RWPE1 (cell line): ENCODE measurements around the gene TRIM66.

Source experiments
- CTCF ChIA-PET: fragments of 350-600 bp; sonication (Branson Sonifier 250); formaldehyde crosslinking; extraction: SDS; loops from one replicate; lab custom pipeline; 2021; lab: Yijun Ruan, JAX
- POLR2A ChIA-PET: fragments of 400-600 bp; formaldehyde crosslinking; extraction: SDS; loops from one replicate; lab custom pipeline; 2020; ENCODE audit warnings: antibody characterized with exemption; ENCODE audit not compliant: low non-redundant PET; lab: Yijun Ruan, JAX
- DNase-seq: peaks from one replicate; pipeline ENCODE4 v3.0.0; 2012; ENCODE audit warnings: low spot score
- H3K27ac ChIP-seq: fragments of 450-650 bp; 2 replicates; pipeline ENCODE4 v1.5.1; 2017
- TF ChIP-seq, protein P1 (sequence below): fragments of 450-650 bp; conservative IDR thresholded peaks from 2 replicates; pipeline ENCODE4 v1.5.1; 2017; ENCODE audit warnings: low read depth, mild to moderate bottlenecking

The TRIM66 gene

DNA sequence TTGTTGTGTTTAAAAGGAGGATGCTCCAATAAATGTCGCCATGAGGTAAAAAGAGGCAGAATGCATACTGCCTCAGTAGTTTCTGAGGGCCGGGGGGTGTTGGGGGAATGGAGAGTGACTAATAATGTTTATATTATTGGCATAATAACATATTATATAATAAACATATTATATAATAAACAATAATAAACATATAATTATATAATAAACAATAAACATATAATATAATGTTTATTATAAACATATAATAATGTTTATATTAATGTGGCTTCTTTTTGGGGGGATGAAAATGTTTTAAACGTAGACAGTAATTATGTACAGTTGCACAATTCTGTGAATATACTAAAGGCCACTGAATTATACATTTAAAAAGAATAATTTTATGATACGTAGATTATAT, 35.6 kb downstream of the TRIM66 start:
- POLR2A ChIA-PET = no interaction called here
- no peak for DNase-seq
- CTCF ChIA-PET = no interaction called here
- no peak overlapping the region for H3K27ac ChIP-seq
- TF ChIP-seq, protein P1, sequence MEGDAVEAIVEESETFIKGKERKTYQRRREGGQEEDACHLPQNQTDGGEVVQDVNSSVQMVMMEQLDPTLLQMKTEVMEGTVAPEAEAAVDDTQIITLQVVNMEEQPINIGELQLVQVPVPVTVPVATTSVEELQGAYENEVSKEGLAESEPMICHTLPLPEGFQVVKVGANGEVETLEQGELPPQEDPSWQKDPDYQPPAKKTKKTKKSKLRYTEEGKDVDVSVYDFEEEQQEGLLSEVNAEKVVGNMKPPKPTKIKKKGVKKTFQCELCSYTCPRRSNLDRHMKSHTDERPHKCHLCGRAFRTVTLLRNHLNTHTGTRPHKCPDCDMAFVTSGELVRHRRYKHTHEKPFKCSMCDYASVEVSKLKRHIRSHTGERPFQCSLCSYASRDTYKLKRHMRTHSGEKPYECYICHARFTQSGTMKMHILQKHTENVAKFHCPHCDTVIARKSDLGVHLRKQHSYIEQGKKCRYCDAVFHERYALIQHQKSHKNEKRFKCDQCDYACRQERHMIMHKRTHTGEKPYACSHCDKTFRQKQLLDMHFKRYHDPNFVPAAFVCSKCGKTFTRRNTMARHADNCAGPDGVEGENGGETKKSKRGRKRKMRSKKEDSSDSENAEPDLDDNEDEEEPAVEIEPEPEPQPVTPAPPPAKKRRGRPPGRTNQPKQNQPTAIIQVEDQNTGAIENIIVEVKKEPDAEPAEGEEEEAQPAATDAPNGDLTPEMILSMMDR = no peak

DNA sequence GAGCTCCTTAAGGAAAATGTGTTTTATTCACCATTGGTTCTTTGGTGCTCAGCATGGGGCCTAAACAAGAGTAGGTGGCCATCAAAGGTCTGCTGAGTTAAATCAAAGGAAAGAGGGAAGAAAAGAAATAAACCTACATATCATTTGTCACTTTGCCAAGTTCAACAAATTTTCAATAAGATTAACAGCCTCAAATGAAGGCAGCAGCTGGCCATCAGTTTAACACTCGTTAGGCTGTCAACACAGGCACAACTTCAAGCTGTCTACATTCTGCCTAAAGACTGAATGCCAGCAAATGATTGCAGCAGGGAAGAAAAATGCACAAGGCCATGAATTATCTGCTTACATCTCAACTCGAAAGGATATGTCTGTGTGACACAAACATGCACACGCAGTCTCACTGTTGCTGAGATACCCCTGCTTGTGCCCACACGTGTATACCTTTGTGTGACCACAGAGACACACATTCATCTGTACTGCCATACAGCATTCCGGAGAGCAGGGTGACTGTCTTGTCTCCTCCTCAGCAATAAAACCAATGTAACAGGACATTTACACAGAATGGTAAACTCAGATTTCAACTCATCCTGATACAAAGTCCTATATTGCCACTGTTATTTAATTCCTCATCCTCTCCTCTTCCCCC, 40.1 kb downstream of the TRIM66 start:
- TF ChIP-seq, protein P1 = no peak
- POLR2A ChIA-PET = no interaction called here
- H3K27ac ChIP-seq = no peak overlapping the region
- DNase-seq = no peak
- CTCF ChIA-PET = no interaction called here

DNA sequence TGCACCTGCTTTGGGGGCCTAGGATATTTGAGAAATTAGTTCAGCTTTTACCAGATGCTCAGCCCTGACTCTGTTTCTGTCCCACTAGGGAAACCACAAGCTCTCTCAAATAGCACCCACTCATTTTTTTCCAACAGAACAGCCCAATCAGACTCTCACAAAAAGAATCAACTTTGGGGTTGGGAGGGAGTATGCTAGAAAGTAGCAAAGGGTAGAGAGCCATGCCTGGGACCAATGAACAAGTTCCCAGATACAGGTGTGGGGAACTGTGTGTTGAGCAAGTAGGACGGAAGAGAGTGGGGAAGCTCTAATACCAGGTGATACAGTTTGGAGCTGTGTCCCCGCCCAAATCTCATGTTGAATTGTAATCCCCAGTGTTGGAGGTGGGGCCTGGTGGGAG, 41.1 kb downstream of the TRIM66 start:
- DNase-seq = no peak
- POLR2A ChIA-PET = no interaction called here
- TF ChIP-seq, protein P1 = no peak
- CTCF ChIA-PET = interaction anchor here (0.6 to 1.0 kb wide), 2 partner anchors 9 to 19 kb away, joined by 3 to 4 read pairs; no protein-coding TSS in a partner anchor
- no peak overlapping the region for H3K27ac ChIP-seq

DNA sequence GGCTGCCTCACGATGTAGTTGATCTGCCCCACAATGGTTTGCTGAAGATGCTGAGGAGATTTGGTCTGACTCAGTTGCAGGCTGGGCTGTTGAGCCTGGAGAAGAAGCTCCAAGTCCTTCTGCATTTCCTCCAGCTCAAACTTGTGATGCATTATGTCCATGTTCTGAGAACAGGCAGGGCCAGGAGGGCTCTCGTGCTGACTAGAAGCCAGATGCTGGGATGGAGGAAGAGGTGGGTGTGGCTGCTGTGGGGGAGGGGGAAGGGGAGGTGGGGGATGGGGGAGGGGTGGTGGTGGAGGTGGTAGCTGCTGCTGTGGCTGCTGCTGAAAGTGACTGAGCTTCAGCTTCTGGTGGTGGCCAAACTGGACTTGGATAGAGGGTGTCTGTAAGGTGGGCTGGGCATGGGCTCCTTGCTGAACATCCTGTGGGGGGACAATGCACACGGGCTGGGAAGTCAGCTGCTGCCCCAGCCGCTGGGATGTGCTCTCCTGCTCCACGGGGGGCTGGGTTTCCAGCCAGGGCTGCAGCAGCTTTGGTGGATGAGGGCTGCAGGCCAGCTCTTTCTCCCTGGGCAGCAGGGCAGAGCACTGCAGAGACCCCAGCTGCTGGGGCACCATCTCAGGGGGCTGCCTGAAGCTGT, 42.1 kb downstream of the TRIM66 start:
- ChIA-PET POLR2A (no interaction called here), CTCF (interaction anchor here (1.2 kb wide), 1 partner anchor 271 kb away, joined by 3 read pairs; no protein-coding TSS in a partner anchor)
- TF ChIP-seq, protein P1 = no peak

DNA sequence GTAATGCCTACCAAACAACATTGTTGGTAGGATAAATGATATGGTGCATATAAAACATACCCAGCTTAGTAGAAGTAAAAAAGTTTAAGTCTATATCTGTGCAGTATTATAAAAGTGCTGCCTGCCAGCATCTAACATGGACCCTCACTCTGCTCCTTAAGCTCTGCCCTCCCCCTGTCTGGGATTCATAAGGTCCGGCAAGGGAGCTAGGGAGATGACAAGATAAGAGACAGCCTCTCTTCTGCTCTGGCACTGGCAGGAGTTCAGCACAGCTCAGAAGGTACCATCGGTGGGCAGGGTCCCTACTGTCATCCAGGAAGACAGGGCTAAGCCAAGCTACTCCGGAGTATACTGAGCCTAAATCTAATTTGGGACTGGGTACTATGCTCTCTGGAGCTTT, 42.8 kb downstream of the TRIM66 start:
- DNase-seq = no peak
- ChIA-PET CTCF (interaction anchor here (1.1 to 1.2 kb wide), 2 partner anchors 9 to 272 kb away, joined by 3 to 4 read pairs; no protein-coding TSS in a partner anchor), POLR2A (interaction anchor here (0.6 kb wide), 1 partner anchor 11 kb away, joined by 3 read pairs; no protein-coding TSS in a partner anchor)
- TF ChIP-seq, protein P1 = no peak
- H3K27ac ChIP-seq = no peak overlapping the region

More for the DNA sequence above, 42.1 kb downstream of the TRIM66 start:
- no peak overlapping the region for H3K27ac ChIP-seq
- no peak for DNase-seq

DNA sequence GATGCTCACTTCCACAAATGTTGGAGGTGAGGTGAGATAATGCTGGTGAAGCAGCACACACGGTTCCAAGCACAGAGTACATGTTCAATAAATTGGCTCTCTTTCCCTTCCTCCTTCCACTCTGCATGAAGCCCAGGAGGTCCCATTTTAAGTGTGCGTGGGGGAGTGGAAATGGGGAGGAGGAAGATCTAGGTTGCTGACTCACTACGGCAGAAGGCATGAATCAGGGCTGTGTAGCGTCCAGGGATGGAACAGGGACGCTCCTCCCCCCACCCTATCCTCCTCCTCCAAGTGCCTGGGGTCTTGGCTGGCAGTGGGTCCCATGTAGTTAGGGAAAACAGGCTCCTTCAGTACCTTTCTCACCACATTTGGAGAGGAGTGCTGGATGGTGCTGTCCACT, 44.2 kb downstream of the TRIM66 start:
- DNase-seq = no peak
- CTCF ChIA-PET = interaction anchor here (1.0 to 1.1 kb wide), 2 partner anchors 11 to 17 kb away, joined by 3 read pairs; no protein-coding TSS in a partner anchor
- POLR2A ChIA-PET = no interaction called here
- TF ChIP-seq, protein P1 = no peak
- no peak overlapping the region for H3K27ac ChIP-seq
